NT2/D1 (cell line): ENCODE data around the gene SLC5A10.

Source experiments
- SUZ12 ChIP-seq: IDR thresholded peaks from 2 replicates; pipeline ENCODE4 v1.6.1; 2011; ENCODE audit not compliant: insufficient read length, insufficient read depth; ENCODE audit errors: extremely low read depth
- YY1 ChIP-seq: IDR thresholded peaks from 2 replicates; pipeline ENCODE4 v1.6.1; 2011; ENCODE audit not compliant: insufficient read length, insufficient read depth
- ZNF274 ChIP-seq: IDR thresholded peaks from 2 replicates; pipeline ENCODE4 v1.6.1; 2011; ENCODE audit warnings: mild to moderate bottlenecking, low read depth, low read length

DNA sequence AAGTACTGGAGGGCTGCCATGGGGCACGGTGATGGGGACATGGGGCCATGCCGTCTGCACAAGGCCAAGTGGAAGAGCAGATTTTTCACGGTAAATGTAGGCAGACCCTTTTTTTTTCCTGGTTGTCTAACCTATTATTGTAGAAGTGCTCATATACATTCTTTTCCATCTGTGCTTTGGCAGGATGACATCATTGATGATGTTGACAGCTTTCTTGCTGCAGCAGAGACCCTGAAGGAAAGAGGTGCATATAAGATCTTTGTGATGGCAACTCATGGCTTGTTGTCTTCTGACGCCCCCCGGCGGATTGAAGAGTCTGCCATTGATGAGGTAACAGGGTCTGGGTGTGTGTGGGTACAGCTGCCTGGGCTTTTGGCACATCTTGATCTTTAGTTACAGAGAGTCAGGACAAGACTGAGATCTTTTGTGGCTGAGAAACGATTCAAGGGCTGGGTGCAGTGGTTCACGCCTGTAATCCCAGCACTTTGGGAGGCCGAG is 23.3 kb upstream of the SLC5A10 start:
- TF ChIP-seq YY1 (no peak), ZNF274 (no peak), SUZ12 (no peak)
